GM21423 (cell line): ENCODE results near the gene SLC28A3.
"Not testable (repeated sequence)": the region's sequence is repeated elsewhere in the genome, so short reads cannot be mapped to it uniquely, and the experiment has no call there.

Experiments used
- ATAC-seq: cut with Tn5 transposase; IDR thresholded peaks from one replicate; pipeline ENCODE4 v1.9.1; 2021; ENCODE audit warnings: mild to moderate bottlenecking, moderate library complexity; ENCODE audit not compliant: unreplicated experiment

The SLC28A3 gene, protein sequence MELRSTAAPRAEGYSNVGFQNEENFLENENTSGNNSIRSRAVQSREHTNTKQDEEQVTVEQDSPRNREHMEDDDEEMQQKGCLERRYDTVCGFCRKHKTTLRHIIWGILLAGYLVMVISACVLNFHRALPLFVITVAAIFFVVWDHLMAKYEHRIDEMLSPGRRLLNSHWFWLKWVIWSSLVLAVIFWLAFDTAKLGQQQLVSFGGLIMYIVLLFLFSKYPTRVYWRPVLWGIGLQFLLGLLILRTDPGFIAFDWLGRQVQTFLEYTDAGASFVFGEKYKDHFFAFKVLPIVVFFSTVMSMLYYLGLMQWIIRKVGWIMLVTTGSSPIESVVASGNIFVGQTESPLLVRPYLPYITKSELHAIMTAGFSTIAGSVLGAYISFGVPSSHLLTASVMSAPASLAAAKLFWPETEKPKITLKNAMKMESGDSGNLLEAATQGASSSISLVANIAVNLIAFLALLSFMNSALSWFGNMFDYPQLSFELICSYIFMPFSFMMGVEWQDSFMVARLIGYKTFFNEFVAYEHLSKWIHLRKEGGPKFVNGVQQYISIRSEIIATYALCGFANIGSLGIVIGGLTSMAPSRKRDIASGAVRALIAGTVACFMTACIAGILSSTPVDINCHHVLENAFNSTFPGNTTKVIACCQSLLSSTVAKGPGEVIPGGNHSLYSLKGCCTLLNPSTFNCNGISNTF

DNA sequence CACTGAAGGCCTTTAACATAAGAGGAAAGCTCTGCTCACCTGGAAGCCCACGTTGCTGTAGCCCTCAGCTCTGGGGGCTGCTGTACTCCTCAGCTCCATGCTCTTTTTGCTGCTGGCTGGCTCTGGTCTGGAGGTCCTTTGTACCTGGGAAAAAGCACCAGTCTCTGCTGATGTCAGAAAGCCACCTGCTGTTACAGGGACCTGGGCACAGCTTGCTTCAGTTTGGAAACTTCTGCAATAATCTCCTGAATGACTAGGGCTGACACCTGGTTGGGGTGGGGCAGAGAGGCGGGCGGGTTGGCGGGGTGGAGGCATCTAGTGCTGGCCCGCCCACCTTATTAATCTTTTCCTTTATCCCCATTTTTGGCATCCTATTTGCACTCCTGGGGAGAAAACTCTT, at the start of gene SLC28A3:
Gene SLC28A3 (minus strand): TSS at position 224 of the 400 bp plus-strand sequence. CDS start 125 bp downstream, at position 99.
- ATAC-seq: no peak

DNA sequence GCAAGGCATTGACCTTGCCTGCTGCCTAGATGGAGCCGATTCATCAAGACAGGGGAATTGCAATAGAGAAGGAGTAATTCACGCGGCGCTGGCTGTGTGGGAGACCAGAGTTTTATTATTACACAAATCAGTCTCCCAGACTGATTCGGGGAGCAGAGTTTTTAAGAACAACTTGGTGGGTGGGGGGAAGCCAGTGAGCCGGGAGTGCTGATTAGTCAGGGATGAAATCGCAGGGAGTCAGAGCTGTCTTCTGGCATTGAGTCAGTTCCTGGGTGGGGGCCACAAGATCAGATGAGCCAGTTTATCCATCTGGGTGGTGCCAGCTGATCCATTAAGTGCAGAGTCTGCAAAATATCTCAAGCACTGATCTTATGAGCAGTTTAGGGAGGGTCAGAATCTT, 49.7 kb upstream of the SLC28A3 start:
- ATAC-seq: not testable (repeated sequence)

DNA sequence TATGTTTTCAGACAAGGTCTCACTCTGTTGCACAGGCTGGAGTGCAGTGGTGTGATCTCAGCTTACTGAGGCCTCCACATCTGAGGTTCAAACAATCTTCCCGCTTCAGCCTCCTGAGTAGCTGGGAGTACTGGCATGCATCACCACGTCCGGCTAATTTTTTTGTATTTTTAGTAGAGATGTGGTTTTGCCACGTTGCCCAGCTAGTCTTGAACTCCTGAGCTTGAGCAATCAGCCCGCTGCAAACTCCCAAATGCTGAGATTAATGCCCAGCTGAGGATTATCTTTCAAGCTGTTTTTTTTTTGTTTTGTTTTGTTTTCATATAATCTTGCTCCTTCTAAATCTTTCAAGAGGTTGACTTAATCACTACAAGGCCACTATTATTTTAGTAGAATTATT, 47.3 kb upstream of the SLC28A3 start:
- no peak for ATAC-seq

DNA sequence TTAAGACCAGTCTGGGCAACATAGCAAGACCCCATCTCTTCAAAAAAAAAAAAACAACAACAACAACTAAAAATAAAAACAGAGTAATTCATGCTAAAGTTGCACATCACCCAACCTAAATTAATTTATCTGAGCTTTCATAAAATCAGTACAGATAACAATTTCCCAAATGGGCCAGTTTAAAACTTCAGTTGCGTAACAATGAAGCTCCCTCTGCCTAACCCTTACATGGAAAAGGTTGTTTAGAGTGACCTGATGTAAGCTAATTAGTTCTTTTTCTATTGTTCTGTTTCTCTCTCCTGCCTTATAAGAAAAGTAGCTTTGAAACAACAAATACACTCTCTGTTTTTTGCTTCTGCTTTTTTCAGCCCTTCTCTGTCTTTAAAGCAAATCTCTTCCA, 46.2 kb upstream of the SLC28A3 start:
- ATAC-seq: no peak

DNA sequence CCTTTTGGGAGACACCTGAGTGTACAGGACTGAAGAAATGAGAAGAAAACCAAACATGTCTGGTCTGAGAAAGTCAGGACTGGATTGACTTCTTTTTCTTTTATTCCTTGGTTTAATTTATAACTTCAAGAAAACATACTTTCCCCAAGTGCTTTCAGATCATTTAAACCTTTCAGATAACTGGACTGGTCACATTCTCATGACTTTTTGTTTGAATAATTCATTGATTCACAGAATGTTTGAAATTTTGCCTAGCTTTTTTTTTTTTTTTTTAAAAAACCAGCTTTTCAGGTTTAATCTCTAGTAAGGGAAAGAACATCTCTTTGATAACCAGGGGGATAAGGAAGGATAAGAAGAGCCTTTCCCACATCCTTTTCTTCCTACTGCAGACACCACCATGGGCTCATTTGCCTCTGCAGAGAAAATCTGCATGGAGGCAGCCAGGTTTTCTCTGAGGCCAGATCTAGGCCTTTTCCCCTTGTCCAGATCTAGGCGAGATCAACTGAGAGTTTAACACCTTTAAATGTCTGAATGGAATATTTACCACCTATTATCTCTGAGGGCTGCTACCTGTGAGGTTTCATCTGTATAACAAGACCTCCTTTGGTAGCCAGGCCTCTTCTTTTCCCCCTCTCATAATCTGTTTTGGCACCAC, 45.0 kb upstream of the SLC28A3 start:
- no peak for ATAC-seq

DNA sequence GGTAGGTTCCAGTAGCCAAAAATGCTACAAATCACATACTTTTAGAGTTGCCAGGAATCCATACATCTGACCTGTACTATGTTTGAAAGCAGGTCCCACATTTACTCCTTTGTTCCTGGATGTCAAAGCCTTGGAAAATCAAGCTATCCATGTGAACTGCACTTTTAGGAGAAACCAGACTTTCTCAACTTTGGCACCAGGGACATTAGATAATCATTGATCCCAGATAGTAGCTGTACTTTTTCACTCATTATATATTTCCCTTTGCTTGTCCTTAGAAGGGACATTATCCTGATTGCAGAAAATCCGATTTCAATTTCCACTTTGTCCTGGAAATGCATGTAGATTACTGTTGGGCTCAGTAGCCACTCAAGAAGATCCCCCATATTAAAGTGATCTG, 44.1 kb upstream of the SLC28A3 start:
- no peak for ATAC-seq

DNA sequence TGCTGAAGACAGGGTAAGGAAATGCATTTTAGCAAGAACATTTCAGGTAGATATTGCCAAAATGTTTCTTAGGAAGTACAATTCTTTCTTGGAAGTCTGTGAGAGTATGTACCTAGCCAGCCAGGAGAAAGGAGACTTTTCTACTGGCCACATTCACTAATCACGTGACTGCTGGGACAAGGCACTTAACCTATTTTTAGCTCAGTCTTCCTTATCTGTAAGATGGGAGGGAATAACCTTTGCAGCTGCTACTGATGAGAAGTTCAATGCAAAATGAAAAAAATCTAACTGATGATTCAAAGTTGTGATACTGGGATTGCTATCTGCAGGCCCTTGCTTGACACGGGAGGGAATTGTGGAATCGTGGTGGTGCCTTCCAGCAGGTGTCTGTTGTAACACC, 42.6 kb upstream of the SLC28A3 start:
- ATAC-seq: no peak

DNA sequence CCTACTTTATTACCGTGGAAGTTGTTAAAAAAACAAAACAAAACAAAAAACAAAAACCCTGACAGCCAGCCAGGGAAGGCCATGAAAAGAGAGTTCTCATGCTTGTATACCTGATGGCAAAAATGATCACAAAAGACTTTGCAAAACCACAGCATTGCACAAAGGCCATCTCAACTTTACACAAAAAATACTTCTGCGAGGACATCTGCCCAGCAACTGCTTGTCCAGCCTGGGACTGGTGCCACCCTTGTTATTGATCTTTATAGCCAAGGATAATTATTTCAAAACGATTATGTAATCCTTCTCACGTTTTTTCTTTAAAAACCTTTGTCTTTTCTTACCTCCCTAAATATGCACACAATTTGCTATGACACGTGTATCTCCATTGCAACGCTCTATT, 42.2 kb upstream of the SLC28A3 start:
- no peak for ATAC-seq

DNA sequence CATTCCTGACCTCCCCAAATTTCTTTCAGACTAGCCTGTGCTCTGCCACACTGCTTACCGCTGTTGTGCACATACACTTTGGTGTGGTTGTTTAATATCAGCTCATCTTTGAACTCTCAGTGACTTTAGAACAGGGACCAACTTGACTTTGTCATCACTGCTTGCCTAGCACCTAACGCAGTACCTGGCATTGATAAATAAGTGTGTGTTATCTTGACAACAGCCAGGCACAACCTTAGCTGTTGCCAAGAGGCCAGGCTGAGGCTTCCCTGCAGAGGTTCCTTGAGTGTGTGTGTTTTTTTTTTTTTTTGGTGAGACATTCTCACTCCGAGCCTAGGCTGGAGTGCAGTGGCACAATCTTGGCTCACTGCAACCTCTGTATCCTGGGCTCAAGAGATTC, 41.0 kb upstream of the SLC28A3 start:
- ATAC-seq: no peak

DNA sequence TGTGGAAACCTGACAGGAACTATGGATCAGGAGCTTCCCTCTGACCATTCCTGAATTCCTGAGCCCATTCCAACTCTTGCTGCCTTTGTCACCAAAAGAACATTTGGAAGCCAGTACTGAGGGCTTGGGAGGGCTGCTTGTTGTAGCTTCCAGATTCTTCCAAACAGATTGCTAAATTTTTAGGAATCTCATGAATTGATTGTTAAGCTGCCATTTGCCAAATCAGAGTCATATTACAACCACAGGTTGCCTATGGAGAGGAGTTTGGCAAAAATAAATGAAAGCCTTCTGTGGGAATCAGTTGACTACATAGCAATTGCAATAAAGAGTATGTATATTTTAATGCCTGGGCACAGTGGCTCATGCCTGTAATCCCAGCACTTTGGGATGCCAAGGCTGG, 39.2 kb upstream of the SLC28A3 start:
- ATAC-seq: no peak

DNA sequence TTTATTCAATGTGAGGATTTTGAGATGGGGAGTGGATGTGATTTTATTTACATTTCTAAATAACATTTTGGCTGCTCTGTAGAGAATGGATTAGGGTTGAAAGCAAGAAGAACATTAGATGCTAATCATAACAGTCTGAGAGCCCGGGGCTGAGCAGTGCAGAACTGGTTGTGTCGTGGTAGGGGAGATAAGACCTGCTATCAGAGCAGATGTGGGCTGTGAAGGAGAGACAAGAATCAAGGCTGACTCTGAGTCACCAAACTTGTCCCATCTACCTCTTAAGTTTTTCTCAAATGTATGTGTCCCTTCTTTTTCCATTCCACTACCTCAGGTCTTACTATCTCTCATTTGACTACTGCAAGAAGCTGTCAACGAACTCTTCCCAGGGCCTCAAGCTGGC, 35.4 kb upstream of the SLC28A3 start:
- no peak for ATAC-seq

DNA sequence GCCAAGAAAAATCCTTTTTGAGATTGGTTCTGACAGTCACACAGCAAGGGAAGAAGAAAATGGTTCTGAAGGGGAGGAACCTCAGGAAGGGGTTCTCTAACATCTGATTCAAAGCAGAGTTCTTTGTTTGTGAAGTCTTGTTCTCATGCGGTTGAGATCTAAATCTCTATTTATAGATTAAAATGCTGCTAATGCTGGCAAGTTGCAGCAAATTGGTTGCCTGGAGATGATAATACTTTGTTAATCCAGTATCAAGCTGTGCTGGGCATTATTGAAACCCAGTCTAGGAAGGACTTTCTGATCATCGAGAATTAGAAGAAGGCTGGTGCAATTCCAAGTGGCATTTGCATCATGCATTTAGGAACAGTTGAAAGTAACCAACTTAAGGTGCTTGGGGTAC, 34.0 kb upstream of the SLC28A3 start:
- ATAC-seq: no peak

DNA sequence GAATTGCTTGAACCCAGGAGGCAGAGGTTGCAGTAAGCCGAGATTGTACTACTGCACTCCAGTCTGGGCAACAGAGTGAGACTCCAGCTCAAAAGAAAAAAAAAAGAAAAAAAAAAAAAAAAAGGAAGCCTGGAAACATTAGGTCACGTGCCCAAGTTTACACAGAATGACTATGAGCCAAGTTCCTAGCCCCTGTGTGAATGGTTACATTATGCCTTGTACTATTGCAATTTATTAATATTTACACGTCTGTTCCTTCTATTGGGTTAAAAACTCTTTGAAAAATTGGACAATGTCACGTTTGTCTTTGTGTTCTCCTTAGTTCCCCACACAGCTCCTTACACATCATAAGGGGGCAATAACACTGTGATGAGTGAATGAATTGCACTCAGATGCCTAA, 33.5 kb upstream of the SLC28A3 start:
- ATAC-seq: no peak

DNA sequence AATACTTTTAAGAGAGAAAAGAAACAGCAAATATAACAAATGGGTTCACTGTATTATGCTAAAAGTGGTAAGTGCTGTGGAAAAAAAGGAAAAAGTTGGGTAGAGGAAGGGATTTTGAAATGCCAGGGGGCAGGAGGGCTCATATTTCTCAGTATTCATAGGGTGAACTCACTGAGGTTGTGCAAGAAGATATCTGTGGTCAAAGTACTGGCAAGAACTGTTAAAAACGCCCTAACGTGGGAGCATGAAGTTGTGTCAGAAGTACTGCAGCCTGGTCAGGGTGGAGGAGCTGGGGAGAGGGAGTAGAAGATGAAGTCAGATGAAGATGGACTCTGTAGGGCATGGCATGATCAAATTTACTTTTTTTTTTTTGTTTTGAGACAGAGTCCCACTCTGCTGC, 31.2 kb upstream of the SLC28A3 start:
- no peak for ATAC-seq

DNA sequence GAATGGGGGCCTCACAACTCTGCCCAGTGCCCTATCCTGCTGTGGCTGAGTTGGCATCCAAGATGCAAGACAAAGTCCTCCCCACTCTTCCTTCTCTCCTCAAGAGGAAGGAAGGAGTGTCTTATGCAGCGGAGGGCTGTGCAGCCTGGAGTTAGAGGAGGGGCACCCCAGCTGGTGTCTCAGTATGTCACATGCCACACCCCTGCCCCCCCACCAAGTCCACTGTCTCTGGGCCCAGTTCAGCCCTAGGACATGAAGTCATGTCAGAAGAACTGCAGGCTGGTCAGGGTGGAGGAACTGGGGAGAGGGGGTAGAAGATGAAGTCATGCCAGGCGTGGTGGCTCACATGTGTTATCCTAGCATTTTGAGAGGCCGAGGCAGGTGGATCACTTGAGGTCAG, 28.0 kb upstream of the SLC28A3 start:
- no peak for ATAC-seq

DNA sequence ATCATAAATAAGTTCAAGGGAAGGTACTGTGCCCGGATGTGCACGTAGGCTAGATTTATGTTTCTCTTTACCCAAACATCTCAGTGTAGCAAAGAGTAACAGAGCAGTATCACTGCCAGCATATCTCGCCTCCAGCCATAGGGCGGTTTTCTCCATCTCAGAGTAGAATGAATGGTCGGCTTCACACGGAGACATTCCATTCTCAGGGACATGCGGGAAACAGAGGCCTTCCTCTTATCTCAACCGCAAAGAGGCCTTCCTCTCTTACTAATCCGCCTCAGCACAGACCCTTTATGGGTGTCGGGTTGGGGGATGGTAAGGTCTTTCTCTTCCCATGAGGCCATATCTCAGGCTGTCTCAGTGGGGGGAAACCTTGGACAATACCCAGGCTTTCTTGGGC, 27.2 kb upstream of the SLC28A3 start:
- not testable (repeated sequence) for ATAC-seq

DNA sequence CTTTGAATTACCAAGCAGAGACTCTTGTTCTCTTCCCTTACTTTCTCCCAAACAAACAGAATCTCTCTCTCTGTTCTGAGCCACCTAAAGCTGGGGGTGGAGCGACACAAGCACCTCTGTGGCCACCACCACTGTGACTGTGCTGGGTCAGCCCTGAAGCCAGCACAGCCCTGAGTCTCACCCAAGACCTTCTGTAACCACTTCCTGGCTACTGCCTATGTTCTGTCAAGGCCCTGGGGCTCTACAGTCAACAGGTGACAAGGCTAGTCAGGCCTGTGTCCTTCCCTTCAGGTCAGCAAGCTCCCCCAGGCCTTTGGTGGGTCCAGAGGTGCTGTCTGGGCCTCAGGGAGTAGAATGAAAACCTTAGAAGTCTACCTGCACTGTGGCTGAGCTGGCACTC, 26.1 kb upstream of the SLC28A3 start:
- ATAC-seq: no peak

DNA sequence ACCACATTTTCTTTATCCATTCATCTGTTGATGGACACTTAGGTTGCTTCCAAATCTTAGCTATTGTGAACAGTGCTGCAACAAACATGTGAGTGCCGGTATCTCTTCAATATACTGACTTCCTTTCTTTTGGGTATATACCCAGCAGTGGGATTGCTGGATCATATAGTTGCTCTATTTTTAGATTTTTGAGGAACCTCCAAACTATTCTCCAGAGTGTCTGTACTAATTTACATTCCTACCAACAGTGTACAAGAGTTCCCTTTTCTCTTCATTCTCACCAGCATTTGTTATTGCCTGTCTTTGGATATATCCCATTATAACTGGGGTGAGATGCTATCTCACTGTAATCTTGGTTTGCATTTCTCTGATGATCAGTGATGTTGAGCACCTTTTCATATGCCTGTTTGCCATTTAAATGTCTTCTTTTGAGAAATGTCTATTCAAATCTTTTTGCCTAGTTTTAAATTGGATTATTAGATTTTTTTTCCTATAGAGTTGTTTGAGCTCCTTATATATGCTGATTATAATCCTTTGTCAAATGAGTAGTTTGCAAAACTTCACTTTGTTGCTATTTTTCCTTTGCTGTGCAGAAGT, 24.4 kb upstream of the SLC28A3 start:
- not testable (repeated sequence) for ATAC-seq

DNA sequence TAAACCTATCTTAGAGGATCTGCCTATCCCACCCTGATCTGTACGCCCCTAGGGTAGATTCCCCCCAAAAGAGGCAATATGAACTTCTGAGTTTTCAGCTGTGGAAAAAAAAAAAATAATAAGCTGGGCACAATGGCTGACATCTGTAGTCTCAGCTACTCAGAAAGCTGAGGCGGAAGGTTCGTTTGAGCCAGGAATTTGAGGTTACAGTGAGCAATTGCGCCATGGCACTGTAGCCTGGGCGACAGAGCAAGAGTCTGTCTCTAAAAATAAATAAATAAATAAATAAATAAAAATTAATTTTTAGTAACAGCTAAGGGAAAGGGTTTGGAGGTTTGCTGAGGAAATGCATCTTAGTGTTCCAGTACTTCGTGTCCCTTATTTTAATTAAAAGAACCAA, 21.1 kb upstream of the SLC28A3 start:
- no peak for ATAC-seq

DNA sequence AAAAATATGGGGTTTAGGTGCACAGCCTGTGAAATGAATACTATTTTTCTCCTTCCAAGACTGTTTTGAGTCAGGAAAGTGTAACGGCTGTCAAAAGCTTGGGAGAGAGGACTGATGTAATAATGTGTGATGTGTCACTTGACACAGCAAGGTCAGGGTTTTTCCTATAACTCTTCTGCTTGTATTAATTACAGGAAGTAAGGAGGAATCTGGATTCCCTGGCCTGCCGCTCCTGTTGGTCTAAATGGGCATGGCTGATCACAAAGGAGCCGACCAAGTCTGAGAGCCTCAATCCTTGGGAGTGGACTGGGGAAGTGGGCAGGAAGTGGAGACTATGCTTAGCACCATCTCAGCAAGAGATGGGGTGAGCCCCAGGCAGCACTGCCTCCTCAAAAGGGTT, 16.7 kb upstream of the SLC28A3 start:
- ATAC-seq: no peak

DNA sequence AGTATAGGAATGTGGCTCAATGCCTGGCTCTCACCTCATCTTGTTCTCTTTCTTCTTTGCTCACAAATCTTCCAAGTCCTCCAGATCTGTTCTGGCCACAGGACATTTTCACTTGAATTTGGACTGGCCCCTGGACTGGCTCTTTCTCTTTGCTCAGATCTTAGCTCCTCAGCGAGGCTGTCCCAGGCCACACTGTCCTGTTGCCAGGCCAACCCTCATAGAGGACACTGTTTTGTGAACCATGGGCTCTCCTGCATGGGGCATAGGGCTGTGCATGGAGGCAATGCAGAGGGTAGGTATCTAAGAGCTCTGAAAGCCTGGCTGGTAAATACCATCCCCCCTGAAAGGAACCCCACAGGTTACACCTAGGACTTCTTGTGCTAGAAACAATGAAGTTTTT, 13.5 kb upstream of the SLC28A3 start:
- ATAC-seq: no peak

DNA sequence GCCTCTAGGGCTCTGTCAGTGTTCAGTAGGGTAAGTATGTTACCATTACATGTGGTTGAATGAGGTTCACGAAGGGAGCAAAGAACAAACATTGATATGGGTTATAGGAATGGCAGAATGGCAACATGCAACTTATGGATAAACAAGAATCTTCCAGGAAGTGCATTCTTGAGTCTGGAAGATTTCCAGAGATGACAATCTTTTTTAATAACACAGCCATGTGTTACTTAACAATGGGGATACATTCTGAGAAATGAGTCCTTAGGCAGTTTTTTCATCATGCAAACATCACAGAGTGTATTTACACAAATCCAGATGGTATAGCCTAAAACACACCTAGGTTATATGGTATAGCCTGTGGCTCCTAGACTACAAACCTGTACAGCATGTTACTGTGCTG, 9.1 kb upstream of the SLC28A3 start:
- no peak for ATAC-seq
